Stimulated activated CD4-positive, alpha-beta T cell treated with anti-CD3 and anti-CD28 coated beads, Interleukin-4, amount 100 ng/mL, for 24 hours (primary cell): Measurements from ENCODE around the gene SLC22A2.
A peak's percentile ranks its signal among the peaks of the same experiment; 100 is the strongest.
"Not testable (repeated sequence)": the region's sequence is repeated elsewhere in the genome, so short reads cannot be mapped to it uniquely, and the experiment has no call there.

Source experiments
- DNase-seq: peaks from one replicate; pipeline ENCODE4 v3.0.0-alpha.2; 2020

The SLC22A2 gene

DNA sequence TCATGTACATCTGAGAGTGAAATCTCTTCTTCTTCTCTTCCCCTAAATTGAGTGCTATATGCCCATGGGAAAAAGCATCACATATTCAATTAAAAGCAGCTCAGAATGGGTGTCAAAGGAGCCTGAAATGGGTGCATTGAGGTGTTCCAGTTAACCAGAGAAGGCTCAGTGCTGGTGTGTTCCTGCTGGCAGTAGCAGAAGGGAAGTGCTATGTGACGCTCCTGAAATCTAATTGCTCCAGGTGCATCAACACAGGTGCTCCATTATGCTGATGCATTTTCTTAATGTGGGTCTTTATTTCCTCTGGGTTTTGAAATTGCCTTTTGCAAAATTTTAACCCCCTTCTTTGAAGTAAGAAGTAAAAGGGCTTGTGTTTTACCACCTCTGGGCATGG lies 17.9 kb downstream of the SLC22A2 start:
- no peak for DNase-seq

DNA sequence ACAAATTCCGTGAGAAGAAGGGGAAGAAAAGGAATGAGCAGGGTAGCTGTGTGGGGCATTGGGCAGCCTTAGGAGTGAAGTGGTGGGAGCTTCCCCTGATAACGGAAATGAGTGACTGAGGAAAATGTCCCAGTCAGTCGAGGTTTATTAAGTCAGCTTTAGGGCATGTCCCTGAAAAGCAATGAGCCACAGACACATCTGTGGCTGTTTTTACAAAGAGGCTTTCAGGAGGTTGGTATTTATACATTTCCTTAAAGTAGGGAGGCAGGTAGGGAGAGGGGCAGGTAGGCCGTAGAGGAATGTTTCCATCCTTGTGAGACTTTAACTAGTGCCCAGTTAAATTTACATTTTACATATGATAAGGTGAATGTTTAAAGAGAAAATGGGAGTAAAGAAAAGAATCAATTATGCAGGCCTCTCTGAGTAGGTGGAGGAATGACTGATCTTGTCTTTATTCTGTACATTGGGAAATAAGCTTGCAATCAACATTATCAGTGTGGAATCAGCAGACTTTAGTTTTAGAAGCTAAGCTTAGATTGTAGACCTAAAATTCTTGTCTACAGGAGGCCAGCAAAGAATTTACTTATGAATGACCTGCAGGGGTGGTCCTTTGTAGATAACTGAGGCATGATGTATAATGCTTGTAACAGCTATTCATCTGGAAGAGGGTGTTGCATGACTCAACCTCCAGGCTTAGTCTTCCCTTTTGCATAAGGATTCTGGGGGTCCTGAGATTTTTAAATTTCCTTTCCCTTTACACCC lies 18.5 kb downstream of the SLC22A2 start:
- no peak for DNase-seq

DNA sequence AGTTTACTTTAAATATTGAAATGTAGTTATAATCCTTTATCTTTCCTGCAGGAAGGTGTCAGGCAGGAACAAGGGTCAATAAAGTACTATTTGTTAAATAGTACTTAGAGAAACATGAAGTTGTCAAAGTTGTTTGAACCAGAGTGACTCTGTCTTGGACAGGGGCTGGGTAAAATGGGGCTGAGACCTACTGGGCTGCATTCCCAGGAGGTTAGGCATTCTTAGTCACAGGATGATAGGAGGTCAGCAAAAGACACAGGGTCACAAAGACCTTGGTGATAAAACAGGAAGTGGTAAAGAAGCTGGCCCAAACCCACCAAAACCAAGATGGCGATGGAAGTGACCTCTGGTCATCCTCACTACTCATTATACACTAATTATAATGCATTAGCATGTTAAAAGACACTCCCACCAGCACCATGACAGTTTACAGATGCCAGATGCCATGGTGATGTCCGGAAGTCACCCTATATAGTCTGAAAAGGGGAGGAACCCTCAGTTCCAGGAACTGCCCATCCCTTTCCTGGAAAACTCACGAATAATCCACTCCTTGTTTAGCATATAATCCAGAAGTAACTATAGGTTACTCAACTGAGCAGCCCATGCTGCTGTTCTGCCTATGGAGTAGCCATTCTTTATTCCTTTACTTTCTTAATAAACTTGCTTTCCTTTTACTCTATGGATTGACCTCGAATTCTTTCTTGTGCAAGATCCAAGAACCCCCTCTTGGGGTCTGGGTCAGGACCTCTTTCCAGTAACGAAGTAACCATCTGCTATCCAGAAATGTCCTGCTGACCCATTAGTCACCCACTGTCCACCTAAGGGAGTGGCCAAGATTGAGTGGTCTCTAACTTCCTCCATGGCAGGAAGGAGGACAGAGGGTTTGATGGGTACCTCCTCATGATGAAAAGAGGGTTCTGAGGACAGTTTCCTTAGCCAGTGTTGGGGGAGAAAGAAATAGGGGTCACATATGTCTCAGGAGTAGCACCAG lies 19.6 kb downstream of the SLC22A2 start:
- no peak for DNase-seq

DNA sequence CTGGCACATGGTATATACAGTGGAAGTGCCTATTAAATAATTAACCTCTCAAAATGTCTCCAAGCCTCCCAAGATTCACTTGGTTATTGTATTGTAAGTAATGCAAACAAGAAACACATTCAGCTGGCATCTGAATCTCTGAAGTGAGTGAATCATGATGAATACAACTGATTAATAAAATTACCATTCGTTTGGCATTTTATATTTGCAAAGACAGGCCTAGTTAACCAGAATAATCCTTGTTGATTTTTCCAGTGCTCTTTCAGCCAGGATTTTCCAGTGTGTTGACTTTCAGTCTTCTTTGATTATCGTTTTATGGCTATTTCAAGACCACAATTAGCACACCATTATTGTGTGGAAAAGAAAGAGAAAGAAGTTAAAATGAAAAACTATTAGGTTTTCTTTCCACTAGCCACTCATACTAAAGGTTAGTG lies 20.3 kb downstream of the SLC22A2 start:
- no peak for DNase-seq

DNA sequence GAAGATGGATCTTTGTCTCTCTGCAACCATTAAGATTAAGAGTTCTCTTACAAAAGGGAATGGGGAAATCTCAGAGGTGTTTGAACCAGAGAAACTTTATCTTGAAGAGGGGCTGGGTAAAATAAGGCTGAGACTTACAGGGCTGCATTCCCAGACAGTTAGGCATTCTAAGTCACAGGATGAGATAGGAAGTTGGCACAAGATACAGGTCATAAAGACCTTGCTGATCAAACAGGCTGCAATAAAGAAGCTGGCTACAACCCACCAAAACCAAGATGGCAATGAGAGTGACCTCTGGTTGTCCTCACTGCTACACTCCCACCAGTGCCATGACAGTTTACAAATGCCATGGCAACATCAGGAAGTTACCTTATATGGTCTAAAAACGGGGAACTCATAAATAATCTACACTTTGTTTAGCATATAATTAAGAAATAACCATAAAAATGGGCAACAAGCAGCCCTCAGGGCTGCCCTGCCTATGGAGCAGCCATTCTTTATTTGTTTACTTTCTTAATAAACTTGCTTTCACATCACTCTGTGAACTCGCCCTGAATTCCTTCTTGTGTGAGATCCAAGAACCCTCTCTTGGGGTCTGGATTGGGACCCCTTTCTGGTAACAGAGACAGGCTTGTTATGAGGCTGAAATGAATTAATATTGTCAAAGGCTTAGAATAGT lies 20.9 kb downstream of the SLC22A2 start:
- DNase-seq, result not testable (repeated sequence)

DNA sequence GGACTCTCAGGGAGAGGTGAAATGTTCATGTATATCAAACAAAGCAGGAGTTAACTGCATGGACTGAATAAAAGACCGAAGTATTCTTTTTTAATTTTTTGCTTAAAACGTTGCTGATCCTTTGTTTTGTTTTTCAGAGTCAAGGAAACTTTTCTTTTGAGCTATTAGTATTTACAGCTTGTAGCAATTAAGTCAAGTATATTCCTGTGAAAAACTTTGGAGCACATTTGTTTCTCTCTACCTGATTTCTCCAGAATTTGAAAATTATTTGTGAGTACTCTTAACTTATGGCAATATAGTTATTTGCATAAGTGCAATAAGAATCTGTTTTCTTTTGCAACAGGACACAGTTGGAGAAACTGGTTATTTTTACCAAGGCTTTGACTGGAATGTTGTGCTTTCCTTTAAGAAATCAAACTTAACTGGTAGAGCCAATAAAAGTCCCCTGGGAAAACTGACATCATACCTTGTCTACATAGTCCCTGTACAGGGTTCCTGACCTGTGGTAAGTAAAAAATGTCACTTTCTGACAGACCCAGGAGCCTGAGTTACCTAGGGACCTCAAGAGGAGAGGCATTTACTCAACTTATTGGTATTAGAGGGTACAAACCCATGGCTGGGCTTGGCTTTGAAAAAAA lies 22.3 kb downstream of the SLC22A2 start:
- DNase-seq, result not testable (repeated sequence)

DNA sequence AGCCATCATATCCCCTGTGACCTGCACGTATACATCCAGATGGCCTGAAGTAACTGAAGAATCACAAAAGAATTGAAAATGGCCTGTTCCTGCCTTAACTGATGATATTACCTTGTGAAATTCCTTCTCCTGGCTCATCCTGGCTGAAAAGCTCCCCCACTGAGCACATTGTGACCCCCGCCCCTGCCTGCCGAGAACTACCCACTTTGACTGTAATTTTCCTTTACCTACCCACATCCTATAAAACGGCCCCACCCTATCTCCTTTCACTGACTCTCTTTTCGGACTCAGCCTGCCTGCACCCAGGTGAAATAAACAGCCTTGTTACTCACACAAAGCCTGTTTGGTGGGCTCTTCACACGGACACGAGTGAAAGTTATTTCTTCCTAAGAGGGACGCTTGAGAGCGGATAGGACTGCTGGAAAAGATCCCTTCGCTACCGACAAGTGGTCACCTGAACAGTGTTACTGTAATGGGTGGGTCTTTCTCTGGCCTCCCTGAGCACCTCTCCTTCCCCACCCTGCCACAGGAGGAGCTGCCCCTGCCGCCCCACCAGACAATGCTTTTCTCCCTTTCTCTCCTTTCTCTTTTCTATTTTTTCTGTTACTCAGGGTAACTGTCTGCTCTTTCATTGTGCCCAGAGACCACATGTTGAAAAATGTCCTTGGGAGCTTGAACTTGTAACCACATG lies 24.5 kb downstream of the SLC22A2 start:
- not testable (repeated sequence) for DNase-seq

DNA sequence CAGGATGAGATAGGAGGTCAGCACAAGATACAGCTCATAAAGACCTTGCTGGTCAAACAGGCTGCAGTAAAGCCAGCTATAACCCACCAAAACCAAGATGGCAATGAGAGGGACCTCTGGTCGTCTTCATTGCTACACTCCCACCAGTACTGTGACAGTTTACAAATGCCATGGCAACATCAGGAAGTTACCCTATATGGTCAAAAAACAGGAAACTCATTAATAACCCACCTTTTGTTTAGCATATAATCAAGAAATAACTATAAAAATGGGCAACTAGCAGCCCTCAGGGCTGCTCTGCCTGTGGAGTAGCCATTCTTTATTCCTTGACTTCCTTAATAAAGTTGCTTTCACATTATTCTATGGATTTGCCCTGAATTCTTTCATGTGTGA lies 30.9 kb downstream of the SLC22A2 start:
- DNase-seq, result no peak

DNA sequence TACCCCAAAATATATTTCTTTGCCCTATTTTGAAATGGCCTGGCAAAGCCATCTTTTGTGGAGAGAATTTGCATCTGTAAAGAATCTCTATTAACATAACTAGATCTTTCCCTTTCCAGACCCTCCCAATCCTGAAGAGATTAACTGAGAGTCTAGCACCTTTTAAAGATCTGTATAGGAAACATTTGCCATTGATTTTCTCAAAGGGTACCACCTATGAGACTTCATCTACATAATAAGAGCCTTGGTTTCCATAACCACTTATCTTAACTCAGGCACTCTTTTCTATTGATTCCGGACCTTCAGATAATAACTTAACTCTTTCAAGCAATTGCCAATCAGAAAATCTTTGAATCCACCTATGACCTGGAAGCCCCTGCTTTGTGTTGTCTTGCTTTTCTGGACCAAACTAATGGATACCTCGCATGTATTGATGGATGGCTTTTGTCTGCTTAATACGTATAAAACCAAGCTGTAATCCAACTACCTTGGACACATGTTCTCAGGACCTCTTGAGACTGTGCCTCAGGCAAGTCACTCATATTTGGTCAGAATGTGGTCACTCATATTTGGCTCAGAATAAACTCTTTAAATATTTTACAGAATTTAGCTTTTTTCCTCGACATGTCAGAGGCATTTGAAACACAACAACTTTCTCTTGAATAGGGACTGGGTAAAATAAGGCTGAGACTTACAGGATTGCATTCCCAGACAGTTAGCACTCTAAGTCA lies 31.4 kb downstream of the SLC22A2 start:
- DNase-seq, result no peak

DNA sequence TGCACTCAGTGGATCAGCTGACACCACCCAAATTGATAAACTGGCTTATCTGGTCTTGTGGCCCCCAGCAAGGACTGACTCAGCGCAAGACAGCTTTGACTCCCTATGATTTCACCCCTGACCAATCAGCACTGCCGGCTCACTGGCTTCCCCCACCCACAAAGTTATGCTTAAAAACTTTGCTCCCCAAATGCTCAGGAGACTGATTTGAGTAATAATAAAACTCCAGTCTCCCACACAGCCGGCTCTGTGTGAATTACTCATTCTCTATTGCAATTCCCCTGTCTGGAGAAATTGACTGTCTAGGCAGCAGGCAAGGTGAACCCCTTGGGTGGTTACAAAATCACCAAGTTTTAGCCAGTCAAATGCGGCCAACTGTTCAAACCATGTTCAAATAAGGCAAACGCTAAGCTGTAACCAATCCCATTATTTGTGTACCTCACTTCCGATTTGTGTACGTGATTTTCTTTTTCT lies 32.5 kb downstream of the SLC22A2 start:
- DNase-seq, result peak; percentile 70

DNA sequence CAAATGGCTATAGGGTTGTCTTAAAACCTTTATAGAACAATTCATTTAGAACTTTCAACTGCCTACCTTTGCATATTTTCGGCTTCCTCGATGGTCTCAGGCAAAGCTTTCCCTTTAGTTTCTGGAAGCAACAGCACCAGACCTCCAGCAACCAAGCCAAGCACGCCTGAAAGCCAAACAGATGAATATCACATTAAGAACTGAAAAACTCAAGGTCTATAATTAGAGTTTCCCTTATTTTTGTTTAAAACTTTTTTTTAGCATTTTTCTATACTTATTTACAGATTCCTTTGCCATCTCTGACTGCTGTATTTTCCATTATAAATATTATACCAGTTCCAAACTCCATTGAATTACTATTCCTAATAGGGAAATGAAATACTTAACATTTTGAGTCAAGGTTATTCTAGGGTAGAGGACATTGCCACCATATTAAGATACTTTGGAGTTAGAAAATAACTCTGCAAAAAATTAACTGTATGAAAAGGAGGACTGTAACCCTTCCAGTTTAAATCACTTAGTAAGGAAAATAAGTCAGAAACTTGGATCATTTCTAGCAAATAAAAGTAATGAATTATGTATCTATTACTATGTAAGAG lies 33.9 kb downstream of the SLC22A2 start:
- DNase-seq, result no peak

DNA sequence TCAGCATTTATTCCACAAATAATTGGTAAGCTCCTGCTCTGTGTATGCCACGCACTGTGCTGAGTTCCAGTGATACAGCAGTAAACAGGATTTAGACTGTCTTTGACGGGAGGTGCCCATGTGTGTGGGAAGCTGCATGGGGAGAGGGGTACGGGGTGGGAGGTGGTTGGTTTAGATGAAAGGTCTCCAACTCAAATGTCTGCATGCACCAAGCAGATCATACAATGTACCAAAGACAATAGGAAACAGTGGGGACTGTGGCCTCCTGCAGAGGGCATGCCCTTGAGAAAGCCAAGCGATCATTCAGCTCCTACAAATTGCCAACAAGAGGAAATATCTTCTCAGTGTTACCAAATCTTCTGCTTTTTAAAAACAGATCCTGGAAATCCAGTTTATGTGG lies 36.1 kb downstream of the SLC22A2 start:
- no peak for DNase-seq

DNA sequence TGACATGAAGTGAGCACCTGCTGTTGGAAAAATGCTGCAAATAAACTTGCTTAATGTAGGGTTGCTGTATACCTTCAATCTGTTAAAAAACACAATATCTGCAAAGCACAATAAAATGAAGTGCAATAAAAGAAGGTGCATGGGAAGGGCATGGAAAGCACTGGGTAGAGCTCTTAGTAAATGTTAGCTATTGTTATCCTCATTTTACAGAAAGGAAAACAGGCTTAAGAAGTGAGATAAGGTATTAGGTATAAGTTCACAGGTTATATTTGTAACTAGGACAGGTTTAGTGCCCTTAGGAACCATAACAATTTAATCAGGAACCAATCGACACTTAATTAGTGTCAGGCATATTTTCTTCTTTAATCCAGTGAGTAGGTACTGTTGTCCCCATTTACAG lies 36.7 kb downstream of the SLC22A2 start:
- DNase-seq, result no peak

DNA sequence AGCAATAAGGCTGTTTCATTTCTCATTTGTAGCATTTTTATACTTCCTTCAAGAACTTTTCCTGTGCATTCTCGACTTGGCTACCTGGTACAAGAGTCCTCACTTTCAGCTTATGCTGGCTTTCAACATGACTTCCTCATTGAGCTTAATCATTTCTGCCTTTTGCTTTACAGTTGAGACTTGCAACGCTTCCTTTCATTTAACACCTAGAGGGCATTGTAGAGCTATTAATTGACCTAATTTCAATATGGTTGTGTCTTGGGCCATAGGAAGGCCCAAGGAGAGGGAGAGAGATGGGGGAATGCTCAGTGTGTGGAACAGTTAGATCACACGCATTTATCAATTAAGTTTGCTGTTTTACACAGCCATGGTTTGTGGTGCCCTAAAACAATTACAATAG lies 37.2 kb downstream of the SLC22A2 start:
- no peak for DNase-seq

DNA sequence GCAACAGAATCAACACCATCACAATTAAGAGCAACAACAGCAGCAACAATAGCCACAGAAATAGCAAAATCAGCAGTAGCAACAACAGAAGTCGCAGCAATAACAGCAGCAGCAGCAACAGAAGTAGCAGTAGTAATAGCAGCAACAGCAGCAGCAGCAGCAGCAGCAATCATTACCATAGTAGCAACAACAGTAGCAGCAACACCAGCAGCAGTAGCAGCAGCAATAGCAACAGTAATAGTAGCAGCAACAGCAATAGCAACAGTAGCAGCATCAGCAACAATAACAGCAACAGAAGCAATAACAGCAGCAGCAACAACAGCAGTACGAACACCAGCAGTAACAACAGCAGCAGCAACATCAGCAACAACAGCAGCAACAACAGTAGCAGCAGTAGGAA lies 39.8 kb downstream of the SLC22A2 start:
- DNase-seq, result no peak

DNA sequence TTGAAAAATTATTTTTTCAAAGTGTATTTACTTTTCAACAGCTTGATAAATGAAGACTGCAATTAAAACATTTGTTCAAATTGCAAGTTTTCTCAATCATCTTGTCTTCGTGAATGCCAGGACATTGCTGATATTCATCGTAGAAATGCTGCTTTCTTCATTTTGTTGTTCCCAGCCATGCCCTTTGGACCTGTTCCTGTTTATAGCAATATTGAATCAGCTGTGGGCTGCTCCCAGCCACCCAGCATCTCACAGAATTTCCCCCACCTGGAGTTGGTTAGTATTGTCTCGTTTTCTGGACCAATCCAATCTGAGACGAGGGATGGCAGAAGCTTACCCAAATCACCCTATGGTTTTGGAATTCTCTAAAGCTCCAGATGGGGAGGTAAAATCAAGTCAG lies 40.8 kb downstream of the SLC22A2 start:
- DNase-seq, result no peak

DNA sequence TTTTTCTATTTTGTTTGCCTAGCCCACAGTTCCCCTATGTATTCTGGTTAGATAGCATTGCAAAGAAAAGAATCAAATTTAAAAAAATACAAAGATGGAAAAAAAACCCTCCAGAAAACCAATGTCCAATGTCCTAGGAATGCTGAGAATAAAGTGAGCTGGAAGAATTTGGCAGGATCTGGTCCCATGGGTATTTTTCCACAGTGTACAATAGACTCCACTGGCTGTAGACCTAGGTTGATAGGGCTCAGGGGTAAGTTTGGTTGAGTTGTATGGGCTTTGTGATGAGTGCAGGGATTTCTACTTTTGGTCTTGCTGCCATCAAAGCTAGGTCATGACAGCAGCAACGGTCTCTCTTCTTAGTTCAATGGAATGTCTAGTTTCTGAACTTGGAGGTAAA lies 41.5 kb downstream of the SLC22A2 start:
- DNase-seq, result no peak

DNA sequence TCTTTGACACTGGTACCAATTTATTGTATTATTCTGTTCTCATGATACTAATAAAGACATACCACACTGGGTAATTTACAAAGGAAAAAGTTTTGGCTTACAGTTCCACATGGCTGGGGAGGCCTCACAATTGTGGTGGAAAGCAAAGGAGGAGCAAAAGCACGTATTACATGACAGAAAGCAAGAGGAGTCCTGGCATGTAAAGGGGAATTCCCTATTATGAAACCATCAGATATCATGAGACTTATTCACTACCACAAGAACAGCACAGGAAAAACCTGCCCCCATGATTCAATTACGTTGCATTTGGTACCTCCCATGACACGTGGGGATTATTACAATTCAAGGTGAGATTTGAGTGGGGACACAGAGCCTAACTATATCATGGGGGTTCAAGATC lies 43.4 kb downstream of the SLC22A2 start:
- no peak for DNase-seq

DNA sequence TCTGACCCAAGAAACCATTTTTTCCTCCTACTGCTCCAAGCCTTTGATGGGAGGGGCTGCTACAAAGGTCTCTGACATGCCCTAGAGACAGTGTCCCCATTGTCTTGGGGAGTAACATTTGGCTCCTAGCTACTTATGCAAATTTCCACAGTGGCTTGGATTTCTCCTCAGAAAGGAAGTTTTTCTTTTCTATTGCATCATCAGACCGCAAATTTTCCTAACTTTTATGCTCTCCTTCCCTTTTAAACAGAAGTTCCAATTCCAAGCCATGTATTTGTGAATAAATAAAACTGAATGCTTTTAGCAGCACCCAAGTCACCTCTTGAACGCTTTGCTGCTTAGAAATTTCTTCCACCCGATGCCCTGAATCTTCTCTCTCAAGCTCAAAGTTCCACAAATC lies 51.0 kb downstream of the SLC22A2 start:
- DNase-seq, result no peak

DNA sequence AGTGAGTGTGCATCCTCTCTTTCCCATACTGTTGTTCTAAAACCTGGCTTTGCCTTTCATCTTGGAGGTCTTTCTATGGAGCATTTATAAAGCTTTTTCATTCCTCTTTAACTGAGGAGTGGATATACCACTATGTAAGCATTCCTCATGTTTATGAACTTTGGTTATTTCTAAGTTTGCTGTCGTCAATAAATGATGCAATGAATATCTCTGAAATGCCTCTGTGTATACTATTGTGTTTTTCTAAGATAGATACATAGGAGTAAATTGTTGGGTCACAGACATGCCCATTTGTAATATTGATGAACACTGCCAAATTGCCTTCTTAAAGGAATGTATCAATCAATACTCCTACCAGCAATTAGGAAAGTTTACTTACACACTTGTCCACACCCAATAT lies 53.9 kb downstream of the SLC22A2 start:
- DNase-seq, result no peak

DNA sequence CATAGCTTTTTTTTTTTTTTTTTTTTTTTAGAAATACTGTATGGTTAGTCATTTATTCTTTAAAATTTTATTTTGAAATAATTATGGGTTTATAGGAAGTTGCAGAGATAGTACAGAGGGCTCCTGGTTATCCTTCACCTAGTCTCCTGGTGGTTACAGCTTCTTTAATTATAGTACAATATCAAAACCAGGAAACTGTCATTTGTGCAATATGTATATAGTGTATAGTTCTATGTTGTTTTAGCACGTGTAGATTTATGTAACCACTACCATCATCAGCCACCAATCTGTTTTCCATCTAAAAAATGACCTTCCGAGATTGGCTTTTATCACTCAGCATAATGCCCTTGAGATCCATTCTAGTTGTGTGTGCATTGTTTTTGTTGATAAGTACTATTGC lies 54.7 kb downstream of the SLC22A2 start:
- no peak for DNase-seq
